IPS DF 6.9 (cell line): Measurements from ENCODE around the gene TCEAL8.

Experiments used
- DNase-seq: peaks from one replicate; pipeline ENCODE4 v3.0.0-alpha.2; 2013; ENCODE audit warnings: low read depth, low spot score
- H3K27ac ChIP-seq: one replicate; pipeline ENCODE4 v1.5.1; 2013; ENCODE audit warnings: low read length, control low read depth
- H3K27me3 ChIP-seq: 2 replicates; pipeline ENCODE4 v1.6.1; 2013; ENCODE audit warnings: mild to moderate bottlenecking, low read length; ENCODE audit not compliant: control insufficient read depth, insufficient read depth
- H3K36me3 ChIP-seq: 2 replicates; pipeline ENCODE4 v1.6.1; 2013; ENCODE audit warnings: low read length; ENCODE audit not compliant: control insufficient read depth, insufficient read depth
- H3K4me1 ChIP-seq: 2 replicates; pipeline ENCODE4 v1.6.1; 2013; ENCODE audit warnings: low read length; ENCODE audit not compliant: control insufficient read depth, insufficient read depth
- H3K4me3 ChIP-seq: 2 replicates; pipeline ENCODE4 v1.5.1; 2013; ENCODE audit warnings: mild to moderate bottlenecking, low read length
- H3K9me3 ChIP-seq: 2 replicates; pipeline ENCODE4 v1.6.1; 2013; ENCODE audit warnings: low read length, inconsistent platforms; ENCODE audit not compliant: control insufficient read depth, insufficient read depth
- WGBS: extraction: QIAGEN DNeasy Blood & Tissue Kit; methylation state at CpG from one replicate; pipeline ENCODE4 v1.1.7; 2013; ENCODE audit warnings: mixed read lengths, missing lambda C conversion rate; ENCODE audit not compliant: insufficient read length, insufficient coverage; 5-methylcytosine and 5-hydroxymethylcytosine counted together

The TCEAL8 gene

GRCh38 chrX:103254921-103255493, at the start of gene TCEAL8:
TSS of gene TCEAL8 (minus strand) at chrX:103255155. CDS start at chrX:103253979, 1,176 bp downstream.
- Histone ChIP-seq H3K36me3 (peaks cover 5% of the 10 kb centered on the region; the same call in 1 of the 2 replicates), H3K9me3 (no peaks in the 10 kb centered on the region), H3K27ac (no peak within 1 kb of the TSS), H3K27me3 (no peaks in the 10 kb centered on the region), H3K4me1 (no peaks in the 10 kb centered on the region; the same call in 1 of the 2 replicates), H3K4me3 (peak within 1 kb of the TSS; percentile 85; the same call in 1 of the 2 replicates)
- DNase-seq = peak; percentile 48
- WGBS = no CpG with 5 or more reads among the region's 22 CpGs

- Histone ChIP-seq H3K4me1 (no peaks in the 10 kb centered on the region), H3K4me3 (no peak overlapping the region), H3K27me3 (no peaks in the 10 kb centered on the region), H3K36me3 (no peaks in the 10 kb centered on the region), H3K27ac (no peak overlapping the region), H3K9me3 (no peaks in the 10 kb centered on the region)
- DNase-seq = no peak
Measured at GRCh38 chrX:103304705-103305104, 49.8 kb upstream of the TCEAL8 start.

DNA sequence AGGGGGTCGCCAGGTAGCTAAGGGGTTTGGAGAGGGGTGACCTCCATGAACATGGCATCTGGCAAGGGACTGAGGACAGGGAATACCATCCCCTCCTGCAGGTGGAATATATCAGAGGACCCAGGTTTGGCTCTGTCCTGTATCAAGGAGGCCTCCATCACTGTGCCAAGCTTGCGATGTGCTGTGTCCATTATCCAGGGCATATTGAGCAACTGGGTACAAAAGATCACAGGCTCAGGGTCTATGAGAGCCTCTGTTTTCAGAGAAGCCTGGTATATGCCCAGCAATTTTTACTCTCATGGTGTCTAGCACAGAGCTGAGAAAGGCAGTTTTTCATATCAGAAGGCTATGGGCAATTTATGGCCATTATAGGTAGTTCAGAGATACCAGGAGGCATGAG, 38.2 kb upstream of the TCEAL8 start:
- no CpG with 5 or more reads among the region's 2 CpGs for WGBS
- no peaks in the 10 kb centered on the region for H3K36me3 ChIP-seq
- no peaks in the 10 kb centered on the region for H3K4me1 ChIP-seq
- no peaks in the 10 kb centered on the region for H3K9me3 ChIP-seq
- H3K4me3 ChIP-seq = no peak overlapping the region
- no peak for DNase-seq
- no peaks in the 10 kb centered on the region for H3K27me3 ChIP-seq
- no peak overlapping the region for H3K27ac ChIP-seq

DNA sequence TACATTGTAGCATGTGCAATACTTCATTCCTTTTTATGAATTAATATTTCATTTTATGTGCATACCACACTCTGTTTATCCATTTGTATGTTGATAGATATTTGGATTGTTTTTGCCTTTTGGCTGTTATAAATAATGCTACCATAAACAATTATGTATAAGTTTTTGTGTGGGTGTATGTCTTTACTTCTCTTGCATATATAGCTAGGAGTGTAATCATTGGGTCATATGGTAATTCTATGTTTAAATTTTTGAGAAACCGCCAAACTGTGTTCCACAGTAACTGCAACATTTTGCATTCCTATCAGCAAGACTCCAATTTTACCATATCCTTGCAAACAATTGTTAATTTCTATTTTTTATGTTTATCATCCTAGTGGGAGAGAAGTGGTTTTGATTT, 24.7 kb upstream of the TCEAL8 start:
- Histone ChIP-seq H3K36me3 (no peaks in the 10 kb centered on the region), H3K9me3 (no peaks in the 10 kb centered on the region), H3K4me1 (no peaks in the 10 kb centered on the region), H3K27me3 (no peaks in the 10 kb centered on the region), H3K4me3 (no peak overlapping the region), H3K27ac (no peak overlapping the region)
- no peak for DNase-seq
- WGBS = no CpG with 5 or more reads among the region's 1 CpG

DNA sequence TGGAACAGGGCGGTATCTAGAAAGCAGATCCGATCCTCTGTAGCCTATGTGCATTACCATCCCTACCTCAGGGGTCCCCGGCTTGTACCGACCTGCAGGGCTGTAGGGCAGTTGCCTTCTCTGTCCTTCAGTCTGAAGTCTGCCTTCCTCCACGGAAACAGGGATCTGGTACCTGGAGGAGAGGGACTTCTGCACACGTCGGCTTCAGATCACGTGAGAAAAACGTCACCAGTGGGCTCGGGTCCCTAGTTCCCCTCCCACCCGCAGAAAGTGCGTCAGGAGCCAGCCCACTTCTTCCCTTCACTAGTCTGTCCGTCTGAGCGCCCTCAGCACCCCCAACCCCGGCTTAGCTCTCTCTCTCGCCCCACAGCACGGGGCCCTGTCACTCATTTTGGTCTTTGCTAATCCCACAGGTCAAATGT, 21.6 kb upstream of the TCEAL8 start, which contains the start of gene TCEAL5:
Gene TCEAL5, minus strand, starts transcription at position 170 of the 422 bp plus-strand sequence. CDS start 2,187 bp downstream, outside the sequence.
- H3K36me3 ChIP-seq = no peaks in the 10 kb centered on the region
- H3K4me3 ChIP-seq = no peak within 1 kb of the TSS
- no peaks in the 10 kb centered on the region for H3K27me3 ChIP-seq
- no CpG with 5 or more reads among the region's 17 CpGs for WGBS
- no peaks in the 10 kb centered on the region for H3K4me1 ChIP-seq
- H3K9me3 ChIP-seq = no peaks in the 10 kb centered on the region
- no peak within 1 kb of the TSS for H3K27ac ChIP-seq
- DNase-seq = no peak

DNA sequence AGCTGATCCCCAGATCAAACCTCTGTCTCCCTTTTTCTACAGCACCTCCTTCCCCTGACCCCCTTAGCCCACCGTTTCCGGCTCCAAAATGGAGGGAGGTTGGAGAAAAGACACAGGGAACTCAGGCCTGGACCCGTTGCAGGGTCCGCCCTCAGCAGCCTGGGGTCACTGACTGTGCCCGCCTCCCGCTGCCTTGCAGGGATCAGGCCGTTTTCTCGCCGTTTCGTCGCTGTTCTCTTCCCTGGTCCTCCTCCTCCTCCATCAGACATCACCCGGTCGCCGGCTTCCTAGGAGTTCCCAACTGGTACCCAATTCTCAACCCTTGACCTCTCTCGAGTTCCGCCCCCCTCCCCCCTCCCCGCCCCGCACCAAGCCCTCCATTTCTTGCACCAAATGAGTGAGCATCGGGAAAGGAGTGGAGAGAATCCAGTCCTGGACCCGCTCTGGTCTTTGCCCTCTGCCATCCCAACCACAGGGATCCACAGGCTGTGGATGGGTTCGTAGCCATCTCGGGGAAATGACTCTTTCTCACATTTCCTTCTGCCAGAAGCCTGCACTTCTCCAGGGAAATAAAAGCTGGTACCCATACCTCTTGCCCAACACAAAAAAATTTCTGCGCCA, 21.1 kb upstream of the TCEAL8 start:
- Histone ChIP-seq H3K27ac (no peak overlapping the region), H3K4me3 (no peak overlapping the region)
- no CpG with 5 or more reads among the region's 23 CpGs for WGBS

GRCh38 chrX:103274284-103274683, 19.3 kb upstream of the TCEAL8 start:
- Histone ChIP-seq H3K9me3 (no peaks in the 10 kb centered on the region), H3K36me3 (no peaks in the 10 kb centered on the region), H3K27ac (no peak overlapping the region), H3K27me3 (no peaks in the 10 kb centered on the region), H3K4me3 (no peak overlapping the region), H3K4me1 (no peaks in the 10 kb centered on the region)
- no CpG with 5 or more reads among the region's 4 CpGs for WGBS
- no peak for DNase-seq

More for the DNA sequence above, 21.1 kb upstream of the TCEAL8 start:
- H3K36me3 ChIP-seq = no peaks in the 10 kb centered on the region
- no peaks in the 10 kb centered on the region for H3K9me3 ChIP-seq
- no peaks in the 10 kb centered on the region for H3K4me1 ChIP-seq
- no peaks in the 10 kb centered on the region for H3K27me3 ChIP-seq
- no peak for DNase-seq

- Histone ChIP-seq H3K4me1 (no peaks in the 10 kb centered on the region), H3K27me3 (no peaks in the 10 kb centered on the region), H3K9me3 (no peaks in the 10 kb centered on the region), H3K4me3 (no peak overlapping the region), H3K27ac (no peak overlapping the region), H3K36me3 (no peaks in the 10 kb centered on the region; the same call in 1 of the 2 replicates)
- no peak for DNase-seq
Measured at GRCh38 chrX:103258275-103258674, 3.3 kb upstream of the TCEAL8 start.

- no peak overlapping the region for H3K4me3 ChIP-seq
- no peaks in the 10 kb centered on the region; the same call in 1 of the 2 replicates for H3K4me1 ChIP-seq
- no peaks in the 10 kb centered on the region for H3K9me3 ChIP-seq
- H3K36me3 ChIP-seq = peaks cover 5% of the 10 kb centered on the region; the same call in 1 of the 2 replicates
- DNase-seq = no peak
- H3K27ac ChIP-seq = no peak overlapping the region
- H3K27me3 ChIP-seq = no peaks in the 10 kb centered on the region
Measured at GRCh38 chrX:103256651-103257050, 1.7 kb upstream of the TCEAL8 start.

- Histone ChIP-seq H3K27ac (no peak overlapping the region), H3K4me1 (no peaks in the 10 kb centered on the region; the same call in 1 of the 2 replicates), H3K27me3 (no peaks in the 10 kb centered on the region), H3K4me3 (peak overlapping the region; percentile 85; the same call in 1 of the 2 replicates), H3K9me3 (no peaks in the 10 kb centered on the region), H3K36me3 (peaks cover 5% of the 10 kb centered on the region; the same call in 1 of the 2 replicates)
- WGBS = no CpG with 5 or more reads among the region's 22 CpGs
- DNase-seq = peak; percentile 52
Measured at GRCh38 chrX:103254171-103254824, 657 bp downstream of the TCEAL8 start.
